WTC11 (cell line): Measurements from ENCODE around the gene METTL4. TPM values are rescaled to one million over a fixed set of nuclear protein-coding genes. Genes with fewer than 3 reads are reported as not detected.

Experiments
- ATAC-seq: fragments of 200-7000 bp; cut with Tn5 transposase; 2 replicates; pipeline ENCODE4 v1.10.0; 2021; ENCODE audit warnings: mild to moderate bottlenecking, moderate library complexity
- CTCF ChIA-PET: fragments of 300-600 bp; sonication (Branson Sonifier 250); formaldehyde crosslinking; loops from one replicate; lab custom pipeline; 2021; ENCODE audit warnings: antibody characterized with exemption; lab: Charles Lee
- POLR2A ChIA-PET: fragments of 350-600 bp; sonication (Branson Sonifier 250); formaldehyde crosslinking; loops from one replicate; lab custom pipeline; 2021; ENCODE audit warnings: antibody characterized with exemption; lab: Charles Lee
- DNase-seq: peaks from one replicate; pipeline ENCODE4 v3.0.0; 2021; ENCODE audit warnings: low spot score
- H3K27ac Mint-ChIP-seq: 2 replicates; pipeline ENCODE4 v1.8.0; 2021; ENCODE audit warnings: mixed read lengths
- H3K27me3 Mint-ChIP-seq: 2 replicates; pipeline ENCODE4 v1.8.0; 2021; ENCODE audit warnings: low read depth, mild to moderate bottlenecking, moderate library complexity, mixed read lengths
- H3K36me3 Mint-ChIP-seq: 2 replicates; pipeline ENCODE4 v1.8.0; 2021; ENCODE audit warnings: mixed read lengths
- H3K4me1 Mint-ChIP-seq: 2 replicates; pipeline ENCODE4 v1.8.0; 2022; ENCODE audit warnings: mixed read lengths
- H3K4me3 Mint-ChIP-seq: 2 replicates; pipeline ENCODE4 v1.8.0; 2021; ENCODE audit warnings: mild to moderate bottlenecking, moderate library complexity, mixed read lengths
- H3K9me3 Mint-ChIP-seq: 2 replicates; pipeline ENCODE4 v1.8.0; 2021; ENCODE audit warnings: mixed read lengths
- FOXP1 ChIP-seq: sonication (generic); formaldehyde crosslinking; IDR thresholded peaks from 2 replicates; pipeline ENCODE4 v1.8.0; 2022; ENCODE audit warnings: missing genetic modification reagents, mild to moderate bottlenecking, moderate library complexity, borderline replicate concordance
- GRHL2 ChIP-seq: fragments of 250-450 bp; sonication (Bioruptor Pico); IDR thresholded peaks from 2 replicates; pipeline ENCODE4 v1.8.0; 2022; ENCODE audit warnings: mild to moderate bottlenecking, moderate library complexity; ENCODE audit not compliant: insufficient replicate concordance, severe bottlenecking
- JAZF1 ChIP-seq: fragments of 250-450 bp; sonication (Bioruptor Pico); IDR thresholded peaks from 2 replicates; pipeline ENCODE4 v1.9.0; 2021; ENCODE audit warnings: moderate library complexity, mild to moderate bottlenecking, inconsistent platforms
- MYBL2 ChIP-seq: sonication (generic); formaldehyde crosslinking; IDR thresholded peaks from 2 replicates; pipeline ENCODE4 v1.8.1; 2023; ENCODE audit warnings: mild to moderate bottlenecking, moderate library complexity, missing genetic modification reagents
- NFE2L1 ChIP-seq: sonication (generic); formaldehyde crosslinking; IDR thresholded peaks from 2 replicates; pipeline ENCODE4 v1.8.1; 2023; ENCODE audit warnings: missing genetic modification reagents
- SMAD4 ChIP-seq: sonication (generic); formaldehyde crosslinking; IDR thresholded peaks from 2 replicates; pipeline ENCODE4 v1.8.0; 2022; ENCODE audit warnings: mild to moderate bottlenecking, missing genetic modification reagents
- SOX15 ChIP-seq: fragments of 250-450 bp; sonication (Bioruptor Pico); IDR thresholded peaks from 2 replicates; pipeline ENCODE4 v1.9.0; 2021; ENCODE audit warnings: mild to moderate bottlenecking
- TP53 ChIP-seq: sonication (generic); formaldehyde crosslinking; IDR thresholded peaks from 2 replicates; pipeline ENCODE4 v1.8.1; 2023; ENCODE audit warnings: mild to moderate bottlenecking, missing genetic modification reagents
- total RNA-seq: library from RNA; stranded (reverse); gene quantifications from 3 replicates; pipeline ENCODE4 v1.2.3, GENCODE V29; 2021
- TF ChIP-seq, protein P1 (sequence below): fragments of 250-450 bp; sonication (Bioruptor Pico); IDR thresholded peaks from 2 replicates; pipeline ENCODE4 v1.9.0; 2021; ENCODE audit warnings: mild to moderate bottlenecking
- TF ChIP-seq, protein P2 (sequence below): sonication (generic); formaldehyde crosslinking; IDR thresholded peaks from 2 replicates; pipeline ENCODE4 v1.8.1; 2023; ENCODE audit warnings: mild to moderate bottlenecking, missing genetic modification reagents, borderline replicate concordance
- TF ChIP-seq, protein P3 (sequence below): sonication (generic); formaldehyde crosslinking; IDR thresholded peaks from 2 replicates; pipeline ENCODE4 v1.8.1; 2023; ENCODE audit warnings: mild to moderate bottlenecking, missing genetic modification reagents
- TF ChIP-seq, protein P4 (sequence below): sonication (generic); formaldehyde crosslinking; conservative IDR thresholded peaks from 2 replicates; pipeline ENCODE4 v1.8.1; 2023; ENCODE audit warnings: mild to moderate bottlenecking, low read depth, missing genetic modification reagents, moderate library complexity
- TF ChIP-seq, protein P5 (sequence below): sonication (generic); formaldehyde crosslinking; IDR thresholded peaks from 2 replicates; pipeline ENCODE4 v1.8.0; 2023; ENCODE audit warnings: missing genetic modification reagents, mild to moderate bottlenecking, borderline replicate concordance
- TF ChIP-seq, protein P6 (sequence below): sonication (generic); formaldehyde crosslinking; IDR thresholded peaks from 2 replicates; pipeline ENCODE4 v1.8.1; 2022; ENCODE audit warnings: mild to moderate bottlenecking, missing genetic modification reagents, moderate library complexity, borderline replicate concordance

METTL4 gene
- total RNA-seq, 1 experiment from 2014 or later: 9.8 TPM

DNA sequence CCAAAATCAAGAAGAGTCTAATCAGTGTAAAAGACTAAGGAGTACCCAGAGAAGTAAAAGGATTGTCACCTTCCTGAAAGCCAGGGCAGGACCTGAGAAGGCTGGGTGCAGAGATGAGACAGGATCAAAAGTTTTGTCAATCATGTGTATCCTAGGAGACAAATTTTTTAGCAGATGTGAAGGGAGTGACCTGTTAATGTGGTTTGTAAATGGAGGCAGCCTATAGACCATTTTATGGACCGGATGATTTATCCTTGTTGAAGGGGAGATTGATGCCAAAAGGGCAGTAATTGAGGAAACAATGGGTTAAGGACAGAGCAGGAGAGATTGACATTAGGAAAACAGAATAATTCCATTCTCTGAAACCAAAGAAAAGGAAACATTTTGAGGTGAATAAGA, 865 bp upstream of the METTL4 start (continued):
- TF ChIP-seq, protein P1, sequence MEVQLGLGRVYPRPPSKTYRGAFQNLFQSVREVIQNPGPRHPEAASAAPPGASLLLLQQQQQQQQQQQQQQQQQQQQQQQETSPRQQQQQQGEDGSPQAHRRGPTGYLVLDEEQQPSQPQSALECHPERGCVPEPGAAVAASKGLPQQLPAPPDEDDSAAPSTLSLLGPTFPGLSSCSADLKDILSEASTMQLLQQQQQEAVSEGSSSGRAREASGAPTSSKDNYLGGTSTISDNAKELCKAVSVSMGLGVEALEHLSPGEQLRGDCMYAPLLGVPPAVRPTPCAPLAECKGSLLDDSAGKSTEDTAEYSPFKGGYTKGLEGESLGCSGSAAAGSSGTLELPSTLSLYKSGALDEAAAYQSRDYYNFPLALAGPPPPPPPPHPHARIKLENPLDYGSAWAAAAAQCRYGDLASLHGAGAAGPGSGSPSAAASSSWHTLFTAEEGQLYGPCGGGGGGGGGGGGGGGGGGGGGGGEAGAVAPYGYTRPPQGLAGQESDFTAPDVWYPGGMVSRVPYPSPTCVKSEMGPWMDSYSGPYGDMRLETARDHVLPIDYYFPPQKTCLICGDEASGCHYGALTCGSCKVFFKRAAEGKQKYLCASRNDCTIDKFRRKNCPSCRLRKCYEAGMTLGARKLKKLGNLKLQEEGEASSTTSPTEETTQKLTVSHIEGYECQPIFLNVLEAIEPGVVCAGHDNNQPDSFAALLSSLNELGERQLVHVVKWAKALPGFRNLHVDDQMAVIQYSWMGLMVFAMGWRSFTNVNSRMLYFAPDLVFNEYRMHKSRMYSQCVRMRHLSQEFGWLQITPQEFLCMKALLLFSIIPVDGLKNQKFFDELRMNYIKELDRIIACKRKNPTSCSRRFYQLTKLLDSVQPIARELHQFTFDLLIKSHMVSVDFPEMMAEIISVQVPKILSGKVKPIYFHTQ: no peak
- TF ChIP-seq, protein P2, sequence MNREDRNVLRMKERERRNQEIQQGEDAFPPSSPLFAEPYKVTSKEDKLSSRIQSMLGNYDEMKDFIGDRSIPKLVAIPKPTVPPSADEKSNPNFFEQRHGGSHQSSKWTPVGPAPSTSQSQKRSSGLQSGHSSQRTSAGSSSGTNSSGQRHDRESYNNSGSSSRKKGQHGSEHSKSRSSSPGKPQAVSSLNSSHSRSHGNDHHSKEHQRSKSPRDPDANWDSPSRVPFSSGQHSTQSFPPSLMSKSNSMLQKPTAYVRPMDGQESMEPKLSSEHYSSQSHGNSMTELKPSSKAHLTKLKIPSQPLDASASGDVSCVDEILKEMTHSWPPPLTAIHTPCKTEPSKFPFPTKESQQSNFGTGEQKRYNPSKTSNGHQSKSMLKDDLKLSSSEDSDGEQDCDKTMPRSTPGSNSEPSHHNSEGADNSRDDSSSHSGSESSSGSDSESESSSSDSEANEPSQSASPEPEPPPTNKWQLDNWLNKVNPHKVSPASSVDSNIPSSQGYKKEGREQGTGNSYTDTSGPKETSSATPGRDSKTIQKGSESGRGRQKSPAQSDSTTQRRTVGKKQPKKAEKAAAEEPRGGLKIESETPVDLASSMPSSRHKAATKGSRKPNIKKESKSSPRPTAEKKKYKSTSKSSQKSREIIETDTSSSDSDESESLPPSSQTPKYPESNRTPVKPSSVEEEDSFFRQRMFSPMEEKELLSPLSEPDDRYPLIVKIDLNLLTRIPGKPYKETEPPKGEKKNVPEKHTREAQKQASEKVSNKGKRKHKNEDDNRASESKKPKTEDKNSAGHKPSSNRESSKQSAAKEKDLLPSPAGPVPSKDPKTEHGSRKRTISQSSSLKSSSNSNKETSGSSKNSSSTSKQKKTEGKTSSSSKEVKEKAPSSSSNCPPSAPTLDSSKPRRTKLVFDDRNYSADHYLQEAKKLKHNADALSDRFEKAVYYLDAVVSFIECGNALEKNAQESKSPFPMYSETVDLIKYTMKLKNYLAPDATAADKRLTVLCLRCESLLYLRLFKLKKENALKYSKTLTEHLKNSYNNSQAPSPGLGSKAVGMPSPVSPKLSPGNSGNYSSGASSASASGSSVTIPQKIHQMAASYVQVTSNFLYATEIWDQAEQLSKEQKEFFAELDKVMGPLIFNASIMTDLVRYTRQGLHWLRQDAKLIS (CRISPR knock-in tag): no peak

DNA sequence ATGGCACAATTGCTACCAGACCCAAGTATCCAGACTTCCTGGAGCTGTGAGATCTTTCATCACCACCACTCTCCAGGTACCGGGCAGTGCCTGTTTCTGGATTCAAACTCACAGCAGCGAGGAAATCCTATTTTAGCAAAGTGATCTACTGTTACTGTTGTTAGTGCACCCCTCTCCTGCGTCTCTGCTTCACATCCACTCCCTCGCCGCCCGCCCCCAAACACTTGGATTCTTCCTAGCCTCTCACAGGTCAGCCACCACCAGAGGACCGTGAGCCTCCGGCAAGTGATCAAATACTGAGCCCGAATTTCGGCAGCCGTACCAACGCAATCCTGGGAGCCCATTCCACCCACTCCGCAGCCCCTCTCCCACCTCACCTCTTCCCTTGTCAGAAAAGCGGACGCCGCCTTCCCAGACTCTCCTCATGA, 519 bp downstream of the METTL4 start:
- Mint-ChIP-seq H3K4me3 (peak overlapping the region; percentile 98), H3K36me3 (peaks cover 16% of the 10 kb centered on the region), H3K27me3 (no peaks in the 10 kb centered on the region), H3K4me1 (peaks cover 26% of the 10 kb centered on the region), H3K9me3 (no peaks in the 10 kb centered on the region), H3K27ac (peak overlapping the region; percentile 99)
- CTCF ChIA-PET: no interaction called here
- POLR2A ChIA-PET: interaction anchor here (0.6 kb wide), 1 partner anchor 680 kb away, joined by 3 read pairs; no protein-coding TSS in a partner anchor
- DNase-seq (peak; percentile 70), ATAC-seq (peak; percentile 68)
- TF ChIP-seq FOXP1 (no peak), SOX15 (no peak), JAZF1 (CRISPR knock-in tag) (no peak), TP53 (CRISPR knock-in tag) (no peak), GRHL2 (no peak), NFE2L1 (CRISPR knock-in tag) (no peak), SMAD4 (CRISPR knock-in tag) (no peak), MYBL2 (CRISPR knock-in tag) (no peak)
- TF ChIP-seq, protein P3, sequence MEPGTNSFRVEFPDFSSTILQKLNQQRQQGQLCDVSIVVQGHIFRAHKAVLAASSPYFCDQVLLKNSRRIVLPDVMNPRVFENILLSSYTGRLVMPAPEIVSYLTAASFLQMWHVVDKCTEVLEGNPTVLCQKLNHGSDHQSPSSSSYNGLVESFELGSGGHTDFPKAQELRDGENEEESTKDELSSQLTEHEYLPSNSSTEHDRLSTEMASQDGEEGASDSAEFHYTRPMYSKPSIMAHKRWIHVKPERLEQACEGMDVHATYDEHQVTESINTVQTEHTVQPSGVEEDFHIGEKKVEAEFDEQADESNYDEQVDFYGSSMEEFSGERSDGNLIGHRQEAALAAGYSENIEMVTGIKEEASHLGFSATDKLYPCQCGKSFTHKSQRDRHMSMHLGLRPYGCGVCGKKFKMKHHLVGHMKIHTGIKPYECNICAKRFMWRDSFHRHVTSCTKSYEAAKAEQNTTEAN (CRISPR knock-in tag): no peak
- TF ChIP-seq, protein P4, sequence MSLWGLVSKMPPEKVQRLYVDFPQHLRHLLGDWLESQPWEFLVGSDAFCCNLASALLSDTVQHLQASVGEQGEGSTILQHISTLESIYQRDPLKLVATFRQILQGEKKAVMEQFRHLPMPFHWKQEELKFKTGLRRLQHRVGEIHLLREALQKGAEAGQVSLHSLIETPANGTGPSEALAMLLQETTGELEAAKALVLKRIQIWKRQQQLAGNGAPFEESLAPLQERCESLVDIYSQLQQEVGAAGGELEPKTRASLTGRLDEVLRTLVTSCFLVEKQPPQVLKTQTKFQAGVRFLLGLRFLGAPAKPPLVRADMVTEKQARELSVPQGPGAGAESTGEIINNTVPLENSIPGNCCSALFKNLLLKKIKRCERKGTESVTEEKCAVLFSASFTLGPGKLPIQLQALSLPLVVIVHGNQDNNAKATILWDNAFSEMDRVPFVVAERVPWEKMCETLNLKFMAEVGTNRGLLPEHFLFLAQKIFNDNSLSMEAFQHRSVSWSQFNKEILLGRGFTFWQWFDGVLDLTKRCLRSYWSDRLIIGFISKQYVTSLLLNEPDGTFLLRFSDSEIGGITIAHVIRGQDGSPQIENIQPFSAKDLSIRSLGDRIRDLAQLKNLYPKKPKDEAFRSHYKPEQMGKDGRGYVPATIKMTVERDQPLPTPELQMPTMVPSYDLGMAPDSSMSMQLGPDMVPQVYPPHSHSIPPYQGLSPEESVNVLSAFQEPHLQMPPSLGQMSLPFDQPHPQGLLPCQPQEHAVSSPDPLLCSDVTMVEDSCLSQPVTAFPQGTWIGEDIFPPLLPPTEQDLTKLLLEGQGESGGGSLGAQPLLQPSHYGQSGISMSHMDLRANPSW (CRISPR knock-in tag): no peak
- TF ChIP-seq, protein P5, sequence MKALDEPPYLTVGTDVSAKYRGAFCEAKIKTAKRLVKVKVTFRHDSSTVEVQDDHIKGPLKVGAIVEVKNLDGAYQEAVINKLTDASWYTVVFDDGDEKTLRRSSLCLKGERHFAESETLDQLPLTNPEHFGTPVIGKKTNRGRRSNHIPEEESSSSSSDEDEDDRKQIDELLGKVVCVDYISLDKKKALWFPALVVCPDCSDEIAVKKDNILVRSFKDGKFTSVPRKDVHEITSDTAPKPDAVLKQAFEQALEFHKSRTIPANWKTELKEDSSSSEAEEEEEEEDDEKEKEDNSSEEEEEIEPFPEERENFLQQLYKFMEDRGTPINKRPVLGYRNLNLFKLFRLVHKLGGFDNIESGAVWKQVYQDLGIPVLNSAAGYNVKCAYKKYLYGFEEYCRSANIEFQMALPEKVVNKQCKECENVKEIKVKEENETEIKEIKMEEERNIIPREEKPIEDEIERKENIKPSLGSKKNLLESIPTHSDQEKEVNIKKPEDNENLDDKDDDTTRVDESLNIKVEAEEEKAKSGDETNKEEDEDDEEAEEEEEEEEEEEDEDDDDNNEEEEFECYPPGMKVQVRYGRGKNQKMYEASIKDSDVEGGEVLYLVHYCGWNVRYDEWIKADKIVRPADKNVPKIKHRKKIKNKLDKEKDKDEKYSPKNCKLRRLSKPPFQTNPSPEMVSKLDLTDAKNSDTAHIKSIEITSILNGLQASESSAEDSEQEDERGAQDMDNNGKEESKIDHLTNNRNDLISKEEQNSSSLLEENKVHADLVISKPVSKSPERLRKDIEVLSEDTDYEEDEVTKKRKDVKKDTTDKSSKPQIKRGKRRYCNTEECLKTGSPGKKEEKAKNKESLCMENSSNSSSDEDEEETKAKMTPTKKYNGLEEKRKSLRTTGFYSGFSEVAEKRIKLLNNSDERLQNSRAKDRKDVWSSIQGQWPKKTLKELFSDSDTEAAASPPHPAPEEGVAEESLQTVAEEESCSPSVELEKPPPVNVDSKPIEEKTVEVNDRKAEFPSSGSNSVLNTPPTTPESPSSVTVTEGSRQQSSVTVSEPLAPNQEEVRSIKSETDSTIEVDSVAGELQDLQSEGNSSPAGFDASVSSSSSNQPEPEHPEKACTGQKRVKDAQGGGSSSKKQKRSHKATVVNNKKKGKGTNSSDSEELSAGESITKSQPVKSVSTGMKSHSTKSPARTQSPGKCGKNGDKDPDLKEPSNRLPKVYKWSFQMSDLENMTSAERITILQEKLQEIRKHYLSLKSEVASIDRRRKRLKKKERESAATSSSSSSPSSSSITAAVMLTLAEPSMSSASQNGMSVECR (CRISPR knock-in tag): no peak
- TF ChIP-seq, protein P6, sequence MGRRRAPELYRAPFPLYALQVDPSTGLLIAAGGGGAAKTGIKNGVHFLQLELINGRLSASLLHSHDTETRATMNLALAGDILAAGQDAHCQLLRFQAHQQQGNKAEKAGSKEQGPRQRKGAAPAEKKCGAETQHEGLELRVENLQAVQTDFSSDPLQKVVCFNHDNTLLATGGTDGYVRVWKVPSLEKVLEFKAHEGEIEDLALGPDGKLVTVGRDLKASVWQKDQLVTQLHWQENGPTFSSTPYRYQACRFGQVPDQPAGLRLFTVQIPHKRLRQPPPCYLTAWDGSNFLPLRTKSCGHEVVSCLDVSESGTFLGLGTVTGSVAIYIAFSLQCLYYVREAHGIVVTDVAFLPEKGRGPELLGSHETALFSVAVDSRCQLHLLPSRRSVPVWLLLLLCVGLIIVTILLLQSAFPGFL (CRISPR knock-in tag): no peak
- TF ChIP-seq, protein P2 (CRISPR knock-in tag): no peak
